ENCODE data around the gene ATF6. TPM values are rescaled to one million over a fixed set of nuclear protein-coding genes. Genes with fewer than 3 reads are reported as not detected.

The ATF6 gene
- total and polyA plus RNA-seq, 2 of the 4 experiments (the other 2 are of a cell fraction): 12.2 to 17.6 TPM

DNA sequence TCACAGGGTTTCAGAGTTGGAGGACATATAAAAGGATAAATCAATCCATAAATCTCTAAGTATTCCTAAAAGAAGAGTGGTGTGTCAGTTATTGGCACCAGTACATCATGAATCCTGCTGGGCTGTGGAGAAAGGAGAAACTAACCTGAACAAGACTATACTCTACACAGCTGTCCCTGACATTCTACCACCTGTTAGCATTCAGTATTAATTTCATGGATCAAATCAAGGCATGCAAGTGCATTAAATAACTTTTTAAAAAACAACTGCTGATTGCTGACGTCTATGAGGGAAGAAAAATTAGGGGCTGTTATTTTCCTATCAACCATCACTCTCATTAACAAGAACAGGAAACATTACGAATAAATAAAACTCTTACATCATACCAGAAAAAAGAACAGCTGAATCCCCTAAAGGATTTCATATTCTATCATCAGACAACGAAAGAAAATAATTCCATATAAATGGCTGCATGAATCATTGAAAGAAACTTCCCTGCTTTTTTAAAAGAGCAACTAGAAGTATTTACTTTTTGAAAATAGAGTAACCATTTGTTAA is 121.7 kb downstream of the ATF6 start:
- Histone ChIP-seq H4K91ac (ENCODE audit: insufficient read depth, low read depth, low read length) (no peak overlapping the region), H2AFZ (replicated peaks; ENCODE audit: low read length, poor library complexity) (no peak overlapping the region), H3K27me3 (ENCODE audit: control insufficient read depth, insufficient read depth, low read length) (no peaks in the 10 kb centered on the region), H2BK120ac (ENCODE audit: low read depth, low read length) (no peak overlapping the region), H3K18ac (ENCODE audit: low read depth, low read length) (no peak overlapping the region), H3K27ac (ENCODE audit: insufficient read depth, low read length) (no peak overlapping the region), H2BK20ac (ENCODE audit: low read depth, low read length) (no peak overlapping the region), H3K9me3 (ENCODE audit: control insufficient read depth, insufficient read depth, low read length) (no peaks in the 10 kb centered on the region), H3K14ac (replicated peaks; ENCODE audit: low read depth, low read length) (no peak overlapping the region), H2AK5ac (ENCODE audit: low read depth, low read length) (no peak overlapping the region), H2BK15ac (ENCODE audit: low read depth, low read length) (no peak overlapping the region), H3K23ac (ENCODE audit: low read depth, low read length) (no peak overlapping the region), H3K4me1 (ENCODE audit: control insufficient read depth, insufficient read depth, low read length) (peaks cover 1% of the 10 kb centered on the region; the same call in 1 of the 2 replicates), H4K20me1 (ENCODE audit: insufficient read depth, low read length) (no peaks in the 10 kb centered on the region), H3K56ac (ENCODE audit: extremely low read depth, insufficient read depth, low read length) (no peak overlapping the region), H2BK5ac (ENCODE audit: low read depth, low read length, poor library complexity, severe bottlenecking) (no peak overlapping the region), H3K9ac (ENCODE audit: low read depth, low read length) (no peak overlapping the region), H3K79me1 (ENCODE audit: low read depth in 1 of 2, low read length in 2 of 2) (no peaks in the 10 kb centered on the region), H3K4me2 (ENCODE audit: low read depth, low read length) (no peak overlapping the region), H3K9me1 (ENCODE audit: insufficient read depth, low read length) (no peaks in the 10 kb centered on the region), H4K5ac (ENCODE audit: low read depth, low read length) (no peak overlapping the region), H2AK9ac (replicated peaks; ENCODE audit: low read depth, low read length, poor library complexity) (no peak overlapping the region), H3K36me3 (ENCODE audit: control insufficient read depth, insufficient read depth, low read length) (peaks cover 8% of the 10 kb centered on the region), H3K4ac (ENCODE audit: low read depth, low read length) (no peak overlapping the region), H4K8ac (ENCODE audit: low read depth in 2 of 2, low read length in 2 of 2) (no peak overlapping the region), H3K4me3 (ENCODE audit: insufficient read depth, low read depth, low read length) (no peak overlapping the region)
- dilution Hi-C loops (cut with HindIII; ENCODE audit: low sequenced_read_pairs, unreplicated experiment) (no loop called here), in situ Hi-C loops (cut with MboI; ENCODE audit: low sequenced_read_pairs) (no loop called here), intact Hi-C loops (cut with micrococcal nuclease) (no loop called here)
- no peak for DNase-seq
- ATAC-seq (ENCODE audit: low read depth): no peak
- WGBS, 2 experiments (ENCODE audit: extremely low coverage in 2 of 2, insufficient read length in 1 of 2): no CpG with 5 or more reads among the region's 3 CpGs
- BruUV-seq (replicated peaks): no TSS peak
- TF ChIP-seq FOS (IDR thresholded peaks at IDR 0.05; ENCODE audit: low read depth, low read length) (no peak), BHLHE40 (IDR thresholded peaks at IDR 0.05; ENCODE audit: low read depth, low read length) (no peak), MXI1 (IDR thresholded peaks at IDR 0.05; ENCODE audit: borderline replicate concordance, low read depth, low read length) (no peak), NFE2L2 (IDR thresholded peaks at IDR 0.05; ENCODE audit: low read depth, low read length) (no peak), RCOR1 (IDR thresholded peaks at IDR 0.05; ENCODE audit: insufficient replicate concordance, low read length) (no peak), RAD21 (IDR thresholded peaks at IDR 0.05; ENCODE audit: low read length) (no peak), RFX5 (IDR thresholded peaks at IDR 0.05; ENCODE audit: low read depth, low read length) (no peak)
- TF ChIP-seq, protein P1, sequence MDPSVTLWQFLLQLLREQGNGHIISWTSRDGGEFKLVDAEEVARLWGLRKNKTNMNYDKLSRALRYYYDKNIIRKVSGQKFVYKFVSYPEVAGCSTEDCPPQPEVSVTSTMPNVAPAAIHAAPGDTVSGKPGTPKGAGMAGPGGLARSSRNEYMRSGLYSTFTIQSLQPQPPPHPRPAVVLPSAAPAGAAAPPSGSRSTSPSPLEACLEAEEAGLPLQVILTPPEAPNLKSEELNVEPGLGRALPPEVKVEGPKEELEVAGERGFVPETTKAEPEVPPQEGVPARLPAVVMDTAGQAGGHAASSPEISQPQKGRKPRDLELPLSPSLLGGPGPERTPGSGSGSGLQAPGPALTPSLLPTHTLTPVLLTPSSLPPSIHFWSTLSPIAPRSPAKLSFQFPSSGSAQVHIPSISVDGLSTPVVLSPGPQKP (IDR thresholded peaks at IDR 0.05; ENCODE audit: borderline replicate concordance, low read depth, low read length): no peak
- CTCF ChIA-PET: no interaction called here
- POLR2A ChIA-PET (ENCODE audit: unreplicated experiment): no interaction called here
